GM18861 (cell line): ENCODE data around the gene C3orf18.

Source experiments
- ATAC-seq: cut with Tn5 transposase; IDR thresholded peaks from one replicate; pipeline ENCODE4 v1.9.1; 2021; ENCODE audit not compliant: unreplicated experiment

The C3orf18 gene

DNA sequence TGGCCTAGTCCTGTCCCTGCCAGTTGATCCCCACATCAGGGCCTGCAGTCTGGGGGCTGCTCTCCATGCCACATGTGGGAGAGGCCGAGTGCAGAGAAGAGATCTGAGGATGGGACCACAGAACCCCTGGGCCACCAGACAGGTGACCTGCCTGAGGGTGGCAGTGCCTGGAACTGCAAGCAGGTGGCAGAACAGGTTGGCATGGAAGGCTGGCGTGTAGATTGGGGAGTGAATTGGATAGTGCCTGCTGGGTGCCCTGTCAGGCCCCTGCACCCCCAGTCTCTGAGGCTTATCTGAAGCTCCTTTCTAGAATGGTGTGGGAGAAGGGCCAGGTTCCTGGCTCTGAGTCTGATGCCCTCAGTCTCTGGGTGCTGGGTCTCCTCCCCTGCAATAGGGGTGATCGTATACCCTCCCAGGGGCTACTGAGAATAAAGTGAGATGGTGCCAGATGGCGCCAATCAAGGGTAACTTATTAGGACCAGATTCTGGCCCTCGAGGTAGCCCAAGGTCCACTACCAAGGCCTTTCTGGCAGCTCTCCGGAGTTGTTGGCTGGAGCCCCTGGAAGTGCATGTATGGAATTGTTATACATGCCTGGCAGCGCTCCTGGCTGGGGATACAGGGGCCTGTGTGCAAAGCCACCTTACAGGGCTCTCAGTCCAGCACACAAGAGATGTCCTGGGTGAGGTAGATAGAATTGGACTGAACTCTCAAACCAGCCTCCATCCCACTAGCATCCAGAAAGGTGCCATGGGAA is 15.7 kb downstream of the C3orf18 start:
- no peak for ATAC-seq

DNA sequence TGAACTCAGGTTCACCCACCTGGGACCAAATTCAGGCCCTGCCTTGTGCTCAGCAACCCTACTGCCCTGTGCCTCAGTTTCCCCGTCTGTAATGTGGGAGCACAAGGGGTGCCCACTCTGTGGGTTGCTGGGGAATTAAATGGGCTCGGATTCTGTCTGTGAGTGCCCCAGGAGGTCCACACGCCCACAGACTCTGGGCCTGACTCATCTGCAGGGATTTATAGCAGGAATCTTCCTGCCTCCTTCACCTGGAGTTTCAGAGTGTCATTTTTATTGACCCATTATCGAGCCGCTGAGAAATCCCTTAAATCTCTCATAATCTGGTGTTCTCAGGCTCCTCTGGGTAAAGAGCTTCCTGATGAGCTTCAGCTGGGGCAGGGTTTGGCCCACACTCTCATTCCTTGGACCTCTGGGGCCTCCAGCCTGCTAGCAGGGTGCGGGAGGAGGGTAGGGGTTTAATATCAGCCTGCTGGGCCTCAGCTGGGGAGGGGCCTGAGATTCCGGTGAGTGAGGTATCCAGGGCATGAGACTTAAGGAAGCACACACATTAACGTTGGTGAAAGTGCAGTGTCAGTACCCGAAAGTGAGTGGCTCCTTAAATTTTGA is 16.4 kb downstream of the C3orf18 start:
- no peak for ATAC-seq

DNA sequence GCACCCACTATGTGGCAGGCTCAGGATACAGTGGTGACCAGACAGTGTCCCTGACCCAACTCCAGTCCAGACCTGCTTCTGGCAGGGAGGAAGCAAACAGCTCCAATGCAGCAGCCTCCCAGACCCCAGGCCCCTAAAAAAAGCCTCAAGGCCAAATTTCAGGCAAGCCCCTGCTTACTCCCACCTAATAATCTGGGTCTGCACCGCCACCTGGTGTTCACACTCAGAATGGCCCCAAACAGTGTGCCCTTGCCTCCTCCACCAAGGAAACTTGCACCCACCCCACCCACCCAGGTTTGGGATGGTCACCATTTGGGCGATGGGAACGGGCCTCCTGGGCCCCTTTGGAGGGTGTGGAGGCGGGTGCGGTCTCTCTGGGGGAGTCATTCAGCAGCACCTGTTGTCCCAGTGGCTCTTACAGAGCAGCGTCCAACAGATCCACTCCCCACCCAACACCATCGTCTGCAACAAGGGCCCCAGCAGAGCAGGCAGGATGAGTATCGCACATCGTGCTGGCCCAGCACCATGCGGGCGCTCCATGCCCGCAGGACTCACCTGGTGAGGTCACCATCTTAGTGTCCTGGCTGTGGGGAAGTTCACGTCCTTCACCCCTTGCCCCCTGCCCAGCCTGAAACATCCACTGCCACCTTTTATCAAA is 17.3 kb downstream of the C3orf18 start:
- ATAC-seq = no peak

DNA sequence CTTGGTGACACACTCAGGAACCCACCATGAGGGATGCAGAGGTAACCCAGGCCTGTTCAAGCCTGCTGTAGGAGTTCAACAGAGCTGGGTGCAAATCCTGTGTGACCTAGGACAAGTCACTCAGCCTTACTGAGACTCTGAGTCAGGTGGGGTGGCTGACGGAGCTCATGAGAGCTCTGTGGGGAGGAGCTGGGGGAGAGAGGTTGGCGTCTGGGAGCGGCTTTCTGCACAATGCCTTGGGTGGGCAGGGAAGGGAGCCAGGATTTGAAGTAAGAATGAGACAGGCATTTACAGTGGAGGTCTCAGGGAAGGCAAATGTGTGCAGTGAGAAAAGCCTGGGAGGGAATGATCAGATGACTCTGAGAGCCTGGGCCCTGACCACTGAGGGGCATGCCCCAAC is 18.3 kb downstream of the C3orf18 start:
- no peak for ATAC-seq

DNA sequence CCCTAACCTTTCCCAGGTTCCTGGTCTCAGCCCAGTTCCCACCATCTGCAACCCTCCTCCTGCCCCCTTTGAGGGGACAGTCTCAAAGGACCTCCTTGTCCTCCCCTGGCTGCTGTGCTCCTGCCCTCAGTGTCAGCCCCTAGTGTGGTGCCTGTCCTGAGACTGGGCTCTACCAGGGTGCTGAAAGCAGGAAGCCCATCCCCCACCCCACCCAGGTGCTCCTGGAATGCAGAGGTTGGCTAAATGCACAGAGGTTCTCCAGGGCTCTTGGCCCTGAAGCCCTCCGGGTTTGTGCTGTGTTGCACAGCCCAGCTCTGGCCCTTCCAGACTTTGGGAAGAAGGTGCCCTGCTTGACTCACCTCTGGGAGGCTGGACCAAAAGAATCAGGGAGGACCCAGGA is 21.8 kb downstream of the C3orf18 start:
- ATAC-seq = no peak

DNA sequence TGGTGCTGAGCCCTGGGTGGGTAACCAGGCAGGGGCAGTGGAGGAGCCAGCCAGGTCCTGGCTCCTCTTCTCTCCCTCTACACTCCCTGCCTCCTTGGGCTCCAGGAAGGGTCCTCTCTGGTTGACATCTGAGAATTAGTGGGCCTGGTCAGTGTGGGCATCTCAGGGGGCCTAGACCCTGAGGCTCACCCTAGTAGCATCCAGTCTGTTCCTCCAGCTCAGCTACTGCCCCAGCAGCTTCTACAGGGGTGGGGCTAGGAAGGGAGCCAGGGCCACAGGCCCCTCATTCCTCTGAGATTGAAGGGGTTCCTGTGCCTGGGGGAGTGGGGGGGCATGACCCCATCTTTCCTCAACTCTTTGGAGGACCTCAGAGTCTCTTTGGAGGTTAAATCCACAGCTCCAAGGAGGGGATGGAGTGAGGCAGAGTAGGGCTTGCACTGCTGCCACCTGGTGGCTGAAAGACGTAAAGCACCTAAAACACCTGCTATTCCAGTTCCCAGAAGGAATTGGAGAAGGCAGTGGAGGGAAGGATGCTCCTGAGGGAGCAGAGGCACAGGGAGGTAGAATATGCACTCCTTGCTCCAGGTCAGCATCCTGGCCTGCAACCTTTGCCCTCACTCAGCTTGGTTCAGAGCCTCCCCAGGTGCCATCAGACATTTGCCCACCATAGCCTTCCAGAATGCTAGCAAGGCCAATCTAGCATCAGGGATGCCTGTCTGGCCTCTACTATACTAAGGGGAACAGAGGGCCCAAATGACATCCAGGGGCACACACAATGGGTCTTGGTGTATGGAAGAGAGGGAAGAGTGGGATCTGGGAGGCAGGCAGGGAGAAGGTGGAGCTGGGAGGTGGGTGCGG is 25.1 kb downstream of the C3orf18 start:
- no peak for ATAC-seq

DNA sequence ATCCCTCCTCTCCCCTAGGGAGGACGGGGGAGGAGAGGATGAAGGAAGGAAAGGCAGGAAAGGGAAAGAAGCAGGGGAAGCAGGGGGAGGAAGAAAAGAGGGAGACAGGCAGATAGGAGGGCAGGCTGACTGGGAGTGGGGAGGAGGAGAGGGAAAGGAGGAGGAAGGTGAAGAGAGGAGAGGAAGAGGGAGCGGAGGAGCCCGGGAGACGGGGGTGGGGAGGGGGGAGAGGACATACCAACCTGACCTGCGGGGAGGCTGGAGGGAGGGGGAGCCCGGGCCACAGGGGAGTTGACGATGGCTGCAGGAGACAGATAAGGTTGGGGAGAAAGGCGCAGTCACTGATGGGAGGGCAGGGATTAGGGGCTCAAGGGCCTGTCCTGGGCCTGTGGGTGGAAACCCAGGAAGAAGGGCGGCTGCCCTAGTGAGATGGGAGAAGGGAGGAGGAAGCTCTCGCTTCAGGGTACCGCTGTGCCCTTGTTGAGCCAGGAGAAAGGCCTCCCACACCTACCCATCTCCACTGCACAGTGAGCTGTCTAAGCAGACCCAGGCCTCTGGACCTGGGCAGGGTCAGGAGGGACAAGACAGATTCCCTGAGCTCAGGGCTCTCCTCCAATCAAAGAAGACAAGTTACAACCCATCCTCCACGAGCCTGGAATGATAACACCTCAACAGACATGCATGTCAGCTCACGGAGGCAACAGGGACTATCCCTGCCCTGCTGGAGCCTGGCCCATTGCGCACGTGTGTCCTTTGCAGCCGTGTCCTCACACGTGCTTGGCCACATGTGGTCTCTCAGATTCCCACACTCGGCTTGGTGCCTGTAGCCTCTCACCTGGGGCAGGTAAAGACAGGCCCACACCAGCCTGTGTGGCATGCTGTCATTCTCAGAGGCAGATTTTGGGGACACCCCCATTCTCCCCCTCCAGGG is 27.9 kb downstream of the C3orf18 start:
- ATAC-seq = no peak

DNA sequence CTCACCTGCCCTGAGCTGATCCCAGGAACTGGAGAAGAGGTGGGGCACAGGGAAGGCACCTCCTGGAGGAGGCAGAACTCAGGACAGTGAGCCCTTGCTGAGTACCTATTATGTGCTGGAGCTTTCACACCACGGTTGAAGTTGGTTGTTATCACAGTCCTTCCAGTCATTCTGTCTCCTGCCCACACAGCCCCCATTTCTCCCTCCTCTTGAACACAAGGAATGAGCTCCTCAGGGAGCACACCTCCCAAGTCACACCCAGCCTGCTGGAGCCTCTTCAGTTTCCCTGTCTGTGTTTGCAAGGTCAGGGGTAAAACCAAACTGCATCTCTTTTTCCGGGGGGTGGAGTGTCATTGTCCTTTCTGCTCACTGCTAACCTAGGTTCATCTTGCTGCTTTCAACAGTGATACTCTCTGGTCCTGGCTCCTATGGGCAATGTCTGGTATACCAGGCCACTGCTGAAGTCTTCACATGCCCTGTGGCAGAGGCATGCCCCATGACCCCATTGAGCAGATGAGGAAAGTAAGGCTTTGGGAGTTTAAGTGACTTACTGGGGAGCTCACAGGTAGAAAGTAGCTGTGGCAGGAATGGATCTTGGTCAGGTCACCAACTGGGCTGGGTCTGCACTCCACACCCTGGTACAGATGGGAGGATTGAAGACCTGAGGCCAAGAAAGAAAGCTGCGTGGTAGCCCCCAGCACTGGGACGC is 30.0 kb downstream of the C3orf18 start:
- no peak for ATAC-seq

DNA sequence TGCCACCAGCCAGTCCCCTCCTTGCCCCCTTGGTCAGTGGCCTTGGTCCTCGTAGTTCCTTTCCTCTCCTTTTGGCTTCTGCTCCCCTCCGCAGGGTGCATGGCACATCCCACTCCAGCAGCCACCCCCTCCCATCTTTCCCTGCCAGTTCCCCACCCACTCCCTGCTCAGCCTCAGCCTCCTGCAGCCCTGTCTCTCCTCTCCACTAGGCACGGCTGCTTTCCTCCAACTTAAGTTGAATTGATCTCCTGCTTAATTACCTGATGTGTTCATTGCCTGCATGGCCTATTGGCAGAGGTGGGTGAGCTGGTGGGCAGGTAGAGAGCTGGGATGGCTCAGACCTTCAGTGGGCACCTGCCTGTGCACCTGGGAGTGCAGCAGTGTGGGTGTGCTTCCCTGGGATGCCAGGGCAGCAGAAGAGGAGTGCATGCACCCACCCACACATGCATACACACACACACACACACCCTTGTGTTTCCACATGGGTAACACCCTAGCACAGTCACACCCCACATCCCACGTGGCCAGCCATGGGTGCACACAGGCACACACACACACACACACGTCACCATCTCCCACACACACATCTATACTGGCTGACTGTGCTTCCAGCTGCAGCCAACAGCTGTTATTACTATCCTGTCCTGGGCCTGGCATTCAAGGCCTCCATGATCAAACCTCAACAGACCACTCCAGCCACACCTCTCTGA is 30.9 kb downstream of the C3orf18 start:
- ATAC-seq = no peak

DNA sequence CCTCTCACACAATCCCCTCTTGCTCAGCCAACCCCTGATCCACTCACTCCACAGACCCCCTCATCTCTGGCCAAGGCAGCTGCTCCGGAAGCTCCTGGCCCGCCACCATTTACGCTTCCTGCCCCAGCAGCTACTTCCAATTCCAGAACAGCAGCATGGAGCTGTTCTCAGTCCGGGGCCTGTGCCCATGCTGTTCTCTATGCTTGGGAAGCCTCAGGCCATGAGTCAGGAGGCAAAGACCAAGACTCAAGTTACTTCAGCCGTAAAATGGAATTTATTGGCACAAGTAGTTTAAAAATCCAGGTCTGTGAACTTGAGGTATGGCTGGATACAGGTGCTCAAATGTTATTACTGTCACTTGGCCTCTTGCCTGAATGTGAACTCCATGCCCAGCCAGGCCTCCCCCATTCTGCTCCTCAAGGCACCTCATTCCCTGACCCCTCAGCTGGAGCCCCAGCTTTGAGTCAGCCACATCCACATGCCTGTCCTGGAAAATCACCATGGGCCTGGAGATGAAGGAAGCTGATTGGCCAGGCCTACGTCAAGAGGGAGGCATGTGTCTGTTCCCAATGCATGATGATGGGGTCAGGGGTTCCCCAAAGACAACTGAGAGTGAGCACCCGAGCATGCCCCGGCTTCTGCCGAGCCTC is 32.7 kb downstream of the C3orf18 start:
- ATAC-seq = no peak

DNA sequence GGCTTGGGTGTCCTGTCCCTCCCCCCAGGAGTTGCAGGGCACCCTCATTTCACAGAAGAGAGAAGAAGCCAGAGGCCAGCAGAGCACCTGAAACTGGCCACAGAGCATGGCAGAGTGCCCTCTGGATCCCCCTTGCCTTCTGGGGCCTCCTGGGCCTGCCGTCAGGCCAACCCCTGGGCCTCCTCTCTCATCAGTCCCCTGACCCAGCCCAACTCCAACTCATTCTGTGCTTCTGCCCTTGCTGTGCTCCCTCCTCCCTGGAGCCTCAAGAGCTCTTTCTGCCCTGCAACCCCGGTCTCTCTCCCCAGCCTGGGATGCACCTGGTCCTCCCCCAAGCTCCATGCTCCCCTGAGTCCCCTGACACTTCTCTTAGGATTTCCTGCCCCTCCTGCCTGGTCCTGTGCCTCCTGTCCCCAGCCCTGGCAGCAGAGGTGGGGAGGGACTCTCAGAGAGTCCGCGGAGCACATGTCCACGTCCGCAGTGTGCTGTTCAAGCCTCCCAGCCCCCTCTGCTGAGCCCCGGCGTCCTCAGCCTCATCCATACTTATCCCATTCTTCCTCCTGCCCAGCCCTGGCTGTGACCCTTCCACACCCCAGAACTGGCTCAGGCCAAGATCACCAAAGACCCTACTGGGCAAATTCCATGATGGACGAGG is 33.6 kb downstream of the C3orf18 start:
- ATAC-seq = no peak

DNA sequence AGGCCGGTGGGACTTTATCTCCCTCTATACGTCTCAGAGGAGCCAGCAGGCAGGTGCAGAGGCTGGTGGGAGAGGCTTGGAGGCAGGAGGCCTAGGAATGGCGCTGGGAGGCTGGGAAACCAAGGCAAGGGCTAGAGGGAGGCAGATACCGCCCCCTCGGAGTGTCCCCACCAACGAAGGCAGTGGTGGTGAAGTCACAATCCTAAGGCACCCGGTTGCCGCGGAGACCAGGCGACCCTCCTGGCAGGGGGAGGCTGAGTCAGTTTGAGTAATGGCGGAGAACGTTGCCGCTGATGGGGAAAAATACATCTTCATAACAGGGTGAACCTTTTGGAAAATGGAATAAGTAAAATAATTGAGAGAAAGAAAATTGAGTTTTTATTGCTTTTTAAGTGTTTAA is 34.2 kb downstream of the C3orf18 start:
- no peak for ATAC-seq

DNA sequence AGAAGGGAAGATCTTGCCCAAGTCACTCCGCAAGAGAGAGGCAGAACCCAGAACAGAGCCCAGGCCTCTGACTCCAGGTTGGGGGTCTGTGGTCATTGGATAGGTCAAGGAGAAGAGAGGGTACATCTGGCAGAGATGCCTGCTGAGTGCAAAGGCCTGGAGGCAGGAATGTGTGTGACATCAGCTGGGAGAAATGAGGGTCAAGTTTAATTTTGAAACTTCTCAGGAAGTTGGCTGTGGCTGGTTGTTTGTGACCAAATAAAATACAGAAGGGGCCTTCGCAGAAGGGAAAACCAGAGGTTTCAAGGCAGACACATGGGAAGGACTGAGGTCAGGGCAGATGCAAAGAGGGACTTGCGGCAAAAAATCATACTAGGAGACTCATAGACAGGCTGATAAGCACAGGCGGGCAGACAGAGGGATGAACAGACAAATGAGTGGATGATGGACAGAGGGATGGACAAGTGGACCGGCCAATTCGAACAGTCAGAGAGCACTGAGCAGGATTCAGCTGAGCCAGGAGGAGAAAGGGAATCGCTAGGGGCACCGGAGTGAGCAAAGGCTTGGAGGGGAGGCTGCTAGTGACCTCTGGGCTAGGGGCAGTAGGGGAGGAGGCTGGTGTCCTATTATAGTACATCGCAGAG is 35.4 kb downstream of the C3orf18 start:
- ATAC-seq = no peak

DNA sequence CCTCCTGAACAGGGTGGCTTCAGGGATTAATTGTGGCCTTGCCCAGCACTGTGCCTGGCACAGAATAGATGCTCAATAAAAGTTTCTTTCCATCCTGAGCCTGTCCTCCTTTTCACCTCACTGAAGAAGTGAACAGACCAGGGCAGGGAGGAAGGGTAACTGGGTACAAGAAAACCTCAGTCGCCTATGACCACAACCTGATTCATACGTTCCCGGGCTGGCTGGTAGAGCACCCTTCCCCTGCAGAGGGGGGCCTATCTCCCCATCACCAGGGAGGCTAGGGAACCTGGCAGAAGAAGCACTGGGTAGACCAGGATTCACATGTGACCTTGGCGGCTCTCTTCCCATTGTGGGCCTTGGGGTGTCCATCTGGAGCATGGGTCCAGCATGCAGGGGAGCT is 36.3 kb downstream of the C3orf18 start:
- ATAC-seq = no peak

DNA sequence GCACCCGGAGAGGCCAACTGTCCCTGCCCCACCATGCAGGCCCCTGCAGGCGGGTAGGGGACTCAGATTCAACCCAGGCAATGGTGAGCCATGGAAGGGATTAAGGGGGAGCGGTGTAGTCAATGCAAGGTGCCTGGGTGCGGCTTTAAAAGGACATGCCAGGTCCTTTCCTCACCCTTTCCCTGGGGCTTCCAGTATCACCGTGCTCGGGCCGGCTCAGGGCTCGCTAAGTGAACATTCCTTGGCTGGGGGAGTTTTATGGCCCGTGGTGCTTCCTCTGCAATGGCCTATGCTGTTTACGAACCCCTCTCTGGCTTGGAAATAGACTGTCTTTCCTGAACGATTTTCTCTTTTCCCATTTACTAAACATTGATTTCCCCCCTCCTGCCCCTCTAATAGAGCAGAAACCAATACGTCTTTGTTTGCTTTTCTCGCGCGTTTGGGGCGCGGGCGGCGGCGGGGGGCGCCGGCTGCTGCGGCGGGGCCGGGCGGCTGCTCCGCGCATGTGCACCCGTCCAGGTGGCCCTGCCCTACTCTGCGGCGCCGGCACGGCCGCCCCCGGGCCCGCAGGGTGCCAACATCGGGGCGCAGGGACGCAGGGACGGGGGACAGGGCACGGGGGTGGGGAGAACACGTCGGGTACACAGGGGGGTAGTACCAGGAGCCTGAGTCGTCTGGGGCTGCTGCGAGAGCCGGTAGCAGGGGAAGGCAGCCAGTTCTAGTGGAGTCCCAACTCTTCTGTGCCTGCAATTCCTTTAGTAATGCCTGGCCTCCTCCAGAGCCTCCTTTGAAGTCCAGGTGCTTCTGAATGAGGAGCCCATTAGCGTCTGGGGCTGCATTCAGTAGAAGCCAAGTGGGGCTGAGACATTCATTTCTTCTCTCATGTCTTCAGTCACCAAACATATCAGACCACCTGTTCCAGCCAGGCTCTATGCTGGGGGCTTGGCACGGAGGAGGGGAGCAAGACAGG is 37.3 kb downstream of the C3orf18 start:
- no peak for ATAC-seq

DNA sequence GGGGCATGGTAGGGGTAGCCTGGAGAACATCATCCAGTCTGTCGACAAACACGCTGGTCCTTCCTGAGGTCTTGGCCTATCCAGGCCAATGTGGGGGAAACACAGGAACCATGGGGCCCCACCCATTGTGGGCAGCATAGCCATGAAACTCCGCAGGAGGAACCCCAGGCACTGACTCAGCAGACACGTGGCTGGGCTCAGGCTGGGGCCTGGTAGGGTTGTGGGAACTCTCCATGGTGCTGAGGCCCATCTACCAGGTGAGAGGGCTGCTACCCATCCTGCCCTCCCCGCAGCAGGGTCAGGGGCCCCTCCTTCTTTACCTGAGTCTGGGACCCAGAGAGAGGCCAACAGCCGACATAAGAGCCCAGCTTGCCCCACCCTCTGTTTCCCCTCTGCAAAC is 41.6 kb downstream of the C3orf18 start:
- ATAC-seq = no peak
